Astrocyte (in vitro differentiated cells and primary cell): ENCODE measurements around the gene MADD. TPM values are rescaled to one million over a fixed set of nuclear protein-coding genes. Genes with fewer than 3 reads are reported as not detected.

Experiments
- DNase-seq: peaks from one replicate; pipeline ENCODE4 v3.0.0-alpha.2; 2010; ENCODE audit warnings: low read depth
- FAIRE-seq: peaks from 2 replicates; lab custom pipeline; 2011; peaks lifted over from hg19 to GRCh38; lab: Jason Lieb, UNC
- H2AFZ ChIP-seq: 2 replicates; pipeline ENCODE4 v1.6.0; 2012; ENCODE audit warnings: low read depth, low read length, inconsistent platforms
- H3K27ac ChIP-seq: 2 replicates; pipeline ENCODE4 v1.5.1; 2011; ENCODE audit warnings: low read depth, low read length, inconsistent platforms
- H3K27me3 ChIP-seq: 2 replicates; pipeline ENCODE4 v1.6.0; 2011; ENCODE audit warnings: low read length, inconsistent platforms; ENCODE audit not compliant: insufficient read depth
- H3K36me3 ChIP-seq: 2 replicates; pipeline ENCODE4 v1.5.1; 2011; ENCODE audit warnings: low read length, inconsistent platforms; ENCODE audit not compliant: insufficient read depth
- H3K4me1 ChIP-seq: 2 replicates; pipeline ENCODE4 v1.5.1; 2011; ENCODE audit warnings: low read length, inconsistent platforms; ENCODE audit not compliant: insufficient read depth
- H3K4me2 ChIP-seq: 2 replicates; pipeline ENCODE4 v1.6.0; 2012; ENCODE audit warnings: low read length, inconsistent platforms
- H3K4me3 ChIP-seq: 2 replicates; pipeline ENCODE4 v1.5.1; 2011; ENCODE audit warnings: low read depth, mild to moderate bottlenecking, low read length, inconsistent platforms; ENCODE audit not compliant: insufficient read depth
- H3K79me2 ChIP-seq: 2 replicates; pipeline ENCODE4 v1.6.0; 2012; ENCODE audit warnings: mild to moderate bottlenecking, low read length, inconsistent platforms; ENCODE audit not compliant: insufficient read depth
- H3K9ac ChIP-seq: 2 replicates; pipeline ENCODE4 v1.6.0; 2012; ENCODE audit warnings: mild to moderate bottlenecking, low read length, inconsistent platforms
- H3K9me3 ChIP-seq: 2 replicates; pipeline ENCODE4 v1.5.1; 2012; ENCODE audit warnings: low read depth, mild to moderate bottlenecking, low read length, inconsistent platforms; ENCODE audit not compliant: insufficient read depth
- H4K20me1 ChIP-seq: 2 replicates; pipeline ENCODE4 v1.6.0; 2012; ENCODE audit warnings: low read length, inconsistent platforms; ENCODE audit not compliant: insufficient read depth
- H3K27ac Mint-ChIP-seq: one replicate; pipeline ENCODE4 v1.8.0; 2021; ENCODE audit warnings: mild to moderate bottlenecking, mixed read lengths; ENCODE audit not compliant: unreplicated experiment
- H3K27me3 Mint-ChIP-seq: one replicate; pipeline ENCODE4 v1.8.0; 2021; ENCODE audit warnings: low read depth, mixed read lengths; ENCODE audit not compliant: unreplicated experiment
- H3K36me3 Mint-ChIP-seq: one replicate; pipeline ENCODE4 v1.8.0; 2021; ENCODE audit warnings: low read depth, mixed read lengths; ENCODE audit not compliant: unreplicated experiment
- H3K4me1 Mint-ChIP-seq: one replicate; pipeline ENCODE4 v1.8.0; 2021; ENCODE audit warnings: low read depth, mixed read lengths; ENCODE audit not compliant: unreplicated experiment
- H3K4me3 Mint-ChIP-seq: one replicate; pipeline ENCODE4 v1.8.0; 2021; ENCODE audit warnings: mild to moderate bottlenecking, moderate library complexity, mixed read lengths; ENCODE audit not compliant: unreplicated experiment
- H3K9me3 Mint-ChIP-seq: one replicate; pipeline ENCODE4 v1.8.0; 2021; ENCODE audit warnings: mild to moderate bottlenecking, mixed read lengths; ENCODE audit not compliant: unreplicated experiment
- EZH2 ChIP-seq: IDR thresholded peaks from 2 replicates; pipeline ENCODE4 v1.6.1; 2012; ENCODE audit warnings: mild to moderate bottlenecking, low read length, inconsistent platforms; ENCODE audit not compliant: insufficient read depth
- total RNA-seq: library from RNA; stranded (reverse); gene quantifications from 2 replicates; pipeline ENCODE4 v1.2.1, GENCODE V29; 2021
- TF ChIP-seq, protein P1 (sequence below): IDR thresholded peaks from 2 replicates; pipeline ENCODE4 v1.5.1; 2011; ENCODE audit warnings: low read depth, mild to moderate bottlenecking, inconsistent platforms, low read length, moderate library complexity; ENCODE audit not compliant: insufficient read depth

MADD gene
- total RNA-seq, 1 donor from 2014 or later: 22.9 TPM

DNA sequence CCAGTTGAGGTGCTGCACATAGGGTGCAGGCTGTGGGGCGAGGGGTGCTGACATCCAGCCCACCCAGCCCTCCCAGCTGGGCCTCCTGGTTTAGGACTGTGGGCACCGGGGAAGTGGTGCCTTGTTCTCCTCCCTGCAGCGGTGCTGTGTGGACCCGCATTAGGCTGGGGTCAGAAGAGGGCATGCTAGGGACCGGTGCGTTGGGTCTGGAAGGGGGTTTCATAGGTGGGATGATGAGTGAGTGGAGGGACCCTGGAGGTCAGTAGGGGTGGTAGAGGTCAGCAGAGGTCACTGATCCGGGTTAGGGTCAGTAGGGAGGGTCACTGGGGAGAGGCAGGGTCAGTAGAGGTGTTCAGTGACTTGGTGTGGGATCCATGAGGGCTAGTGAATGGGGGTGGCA is 89.2 kb downstream of the MADD start:
- Histone ChIP-seq H4K20me1 (no peaks in the 10 kb centered on the region), H3K4me3 (no peak overlapping the region), H3K36me3 (no peaks in the 10 kb centered on the region), H3K27me3 (no peaks in the 10 kb centered on the region), H3K9ac (no peak overlapping the region), H3K9me3 (no peaks in the 10 kb centered on the region), H3K79me2 (no peaks in the 10 kb centered on the region), H2AFZ (no peak overlapping the region), H3K4me2 (no peak overlapping the region), H3K4me1 (no peaks in the 10 kb centered on the region), H3K27ac (no peak overlapping the region)
- Mint-ChIP-seq H3K4me1 (peaks cover 2% of the 10 kb centered on the region), H3K36me3 (no peaks in the 10 kb centered on the region), H3K27me3 (no peaks in the 10 kb centered on the region), H3K4me3 (no peak overlapping the region), H3K27ac (peak overlapping the region; percentile 23), H3K9me3 (no peaks in the 10 kb centered on the region)
- no peak for DNase-seq
- FAIRE-seq: no peak
- no peak for TF ChIP-seq EZH2
- TF ChIP-seq, protein P1, sequence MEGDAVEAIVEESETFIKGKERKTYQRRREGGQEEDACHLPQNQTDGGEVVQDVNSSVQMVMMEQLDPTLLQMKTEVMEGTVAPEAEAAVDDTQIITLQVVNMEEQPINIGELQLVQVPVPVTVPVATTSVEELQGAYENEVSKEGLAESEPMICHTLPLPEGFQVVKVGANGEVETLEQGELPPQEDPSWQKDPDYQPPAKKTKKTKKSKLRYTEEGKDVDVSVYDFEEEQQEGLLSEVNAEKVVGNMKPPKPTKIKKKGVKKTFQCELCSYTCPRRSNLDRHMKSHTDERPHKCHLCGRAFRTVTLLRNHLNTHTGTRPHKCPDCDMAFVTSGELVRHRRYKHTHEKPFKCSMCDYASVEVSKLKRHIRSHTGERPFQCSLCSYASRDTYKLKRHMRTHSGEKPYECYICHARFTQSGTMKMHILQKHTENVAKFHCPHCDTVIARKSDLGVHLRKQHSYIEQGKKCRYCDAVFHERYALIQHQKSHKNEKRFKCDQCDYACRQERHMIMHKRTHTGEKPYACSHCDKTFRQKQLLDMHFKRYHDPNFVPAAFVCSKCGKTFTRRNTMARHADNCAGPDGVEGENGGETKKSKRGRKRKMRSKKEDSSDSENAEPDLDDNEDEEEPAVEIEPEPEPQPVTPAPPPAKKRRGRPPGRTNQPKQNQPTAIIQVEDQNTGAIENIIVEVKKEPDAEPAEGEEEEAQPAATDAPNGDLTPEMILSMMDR: no peak

DNA sequence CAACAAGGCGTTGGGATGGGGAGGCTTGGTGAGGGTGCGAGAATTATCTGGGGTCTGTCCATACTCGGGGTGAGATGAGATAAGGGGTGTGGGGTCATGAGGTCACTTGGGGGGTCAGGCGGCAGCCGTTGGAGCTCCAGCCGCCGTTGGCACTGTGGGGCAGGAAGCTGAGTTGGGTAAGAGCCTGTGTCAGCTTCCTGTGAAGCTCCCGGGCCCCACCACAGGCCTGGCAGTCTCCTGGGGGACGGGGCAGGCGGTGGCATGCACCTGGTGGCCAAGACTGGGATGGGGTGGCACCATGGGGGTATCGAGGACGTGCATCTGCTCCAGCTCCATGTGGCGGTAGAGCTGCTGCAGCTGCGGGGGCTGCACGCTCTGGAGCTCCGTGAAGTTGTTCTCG is 89.7 kb downstream of the MADD start:
- peaks cover 2% of the 10 kb centered on the region for H3K4me1 Mint-ChIP-seq
- no peak for FAIRE-seq
- TF ChIP-seq EZH2: no peak
- TF ChIP-seq, protein P1: no peak

DNA sequence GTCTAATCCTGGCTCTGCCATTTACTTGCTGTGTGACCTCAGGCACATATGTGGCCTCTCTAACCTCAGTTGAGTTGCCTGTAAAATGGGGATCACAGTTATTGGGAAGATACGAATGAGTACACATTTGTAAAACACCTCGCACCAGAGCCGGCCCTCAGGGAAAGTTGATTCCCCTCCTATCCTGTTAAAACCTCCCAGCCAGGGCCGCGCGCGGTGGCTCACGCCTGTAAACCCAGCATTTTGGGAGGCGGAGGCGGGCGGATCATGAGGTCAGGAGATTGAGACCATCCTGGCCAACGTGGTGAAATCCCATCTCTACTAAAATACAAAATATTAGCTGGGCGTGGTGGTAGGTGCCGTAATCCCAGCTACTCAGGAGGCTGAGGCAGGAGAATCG is 90.4 kb downstream of the MADD start:
- H3K27me3 Mint-ChIP-seq: no peaks in the 10 kb centered on the region

More for the DNA sequence above, 89.7 kb downstream of the MADD start:
- H3K36me3 Mint-ChIP-seq: no peaks in the 10 kb centered on the region
- no peak overlapping the region for H3K27ac ChIP-seq
- H3K4me2 ChIP-seq: no peak overlapping the region
- no peaks in the 10 kb centered on the region for H3K36me3 ChIP-seq
- no peak overlapping the region for H3K4me3 Mint-ChIP-seq
- H3K27ac Mint-ChIP-seq: no peak overlapping the region
- H3K9ac ChIP-seq: no peak overlapping the region
- H3K79me2 ChIP-seq: no peaks in the 10 kb centered on the region
- H3K4me3 ChIP-seq: no peak overlapping the region
- H3K9me3 ChIP-seq: no peaks in the 10 kb centered on the region
- H4K20me1 ChIP-seq: no peaks in the 10 kb centered on the region
- H3K4me1 ChIP-seq: no peaks in the 10 kb centered on the region
- H2AFZ ChIP-seq: no peak overlapping the region
- no peak for DNase-seq
- H3K27me3 Mint-ChIP-seq: no peaks in the 10 kb centered on the region
- H3K9me3 Mint-ChIP-seq: no peaks in the 10 kb centered on the region
- no peaks in the 10 kb centered on the region for H3K27me3 ChIP-seq

More for the DNA sequence above, 90.4 kb downstream of the MADD start:
- H3K4me1 ChIP-seq: no peaks in the 10 kb centered on the region
- H3K9ac ChIP-seq: no peak overlapping the region
- Mint-ChIP-seq H3K36me3 (no peaks in the 10 kb centered on the region), H3K4me3 (no peak overlapping the region), H3K27ac (no peak overlapping the region), H3K4me1 (peaks cover 2% of the 10 kb centered on the region), H3K9me3 (no peaks in the 10 kb centered on the region)
- no peak for DNase-seq
- no peaks in the 10 kb centered on the region for H3K27me3 ChIP-seq
- TF ChIP-seq, protein P1: no peak
- TF ChIP-seq EZH2: no peak
- no peaks in the 10 kb centered on the region for H3K9me3 ChIP-seq
- H3K27ac ChIP-seq: no peak overlapping the region
- FAIRE-seq: no peak
- H3K79me2 ChIP-seq: no peaks in the 10 kb centered on the region
- no peak overlapping the region for H2AFZ ChIP-seq
- no peaks in the 10 kb centered on the region for H3K36me3 ChIP-seq
- no peaks in the 10 kb centered on the region for H4K20me1 ChIP-seq
- no peak overlapping the region for H3K4me2 ChIP-seq
- no peak overlapping the region for H3K4me3 ChIP-seq
